HEK293 (cell line): Measurements from ENCODE around the gene TFE3.
A peak's percentile ranks its signal among the peaks of the same experiment; 100 is the strongest.

Source experiments
- ATF2 ChIP-seq: fragments of 450-650 bp; formaldehyde crosslinking; IDR thresholded peaks from 2 replicates; pipeline ENCODE4 v1.5.1; 2016; ENCODE audit warnings: missing biosample characterization, missing genetic modification characterization, low read depth
- EGR2 ChIP-seq: fragments of 450-650 bp; formaldehyde crosslinking; IDR thresholded peaks from 2 replicates; pipeline ENCODE4 v1.5.1; 2016; ENCODE audit warnings: low read depth, missing biosample characterization, missing genetic modification characterization
- GLI4 ChIP-seq: fragments of 450-650 bp; formaldehyde crosslinking; IDR thresholded peaks from 2 replicates; pipeline ENCODE4 v1.5.1; 2016; ENCODE audit warnings: missing biosample characterization, missing genetic modification characterization
- KLF16 ChIP-seq: fragments of 450-650 bp; formaldehyde crosslinking; IDR thresholded peaks from 2 replicates; pipeline ENCODE4 v1.5.1; 2017; ENCODE audit warnings: missing biosample characterization, missing genetic modification characterization
- KLF9 ChIP-seq: fragments of 450-650 bp; formaldehyde crosslinking; IDR thresholded peaks from 2 replicates; pipeline ENCODE4 v1.5.1; 2016; ENCODE audit warnings: missing biosample characterization, missing genetic modification characterization, low read depth
- PRDM2 ChIP-seq: fragments of 450-650 bp; formaldehyde crosslinking; IDR thresholded peaks from 2 replicates; pipeline ENCODE4 v1.5.1; 2016; ENCODE audit warnings: missing biosample characterization, missing genetic modification characterization, borderline replicate concordance
- RBAK ChIP-seq: fragments of 450-650 bp; formaldehyde crosslinking; IDR thresholded peaks from 2 replicates; pipeline ENCODE4 v1.5.1; 2016; ENCODE audit warnings: missing biosample characterization, missing genetic modification characterization
- SALL2 ChIP-seq: fragments of 450-650 bp; formaldehyde crosslinking; IDR thresholded peaks from 2 replicates; pipeline ENCODE4 v1.5.0; 2017; ENCODE audit warnings: missing biosample characterization, mild to moderate bottlenecking, missing genetic modification characterization, borderline replicate concordance
- SP2 ChIP-seq: fragments of 450-650 bp; formaldehyde crosslinking; IDR thresholded peaks from 2 replicates; pipeline ENCODE4 v1.5.1; 2016; ENCODE audit warnings: missing biosample characterization, missing genetic modification characterization
- ZFHX2 ChIP-seq: fragments of 450-650 bp; formaldehyde crosslinking; conservative IDR thresholded peaks from 2 replicates; pipeline ENCODE4 v1.5.1; 2016; ENCODE audit warnings: missing biosample characterization, missing genetic modification characterization
- ZFP41 ChIP-seq: fragments of 450-650 bp; formaldehyde crosslinking; IDR thresholded peaks from 2 replicates; pipeline ENCODE4 v1.5.1; 2016; ENCODE audit warnings: missing biosample characterization, missing genetic modification characterization, borderline replicate concordance
- ZNF335 ChIP-seq: fragments of 450-650 bp; formaldehyde crosslinking; conservative IDR thresholded peaks from 2 replicates; pipeline ENCODE4 v1.5.1; 2016; ENCODE audit warnings: missing biosample characterization, missing genetic modification characterization
- ZNF473 ChIP-seq: fragments of 450-650 bp; formaldehyde crosslinking; IDR thresholded peaks from 2 replicates; pipeline ENCODE4 v1.5.1; 2017; ENCODE audit warnings: missing biosample characterization, missing genetic modification characterization
- ZNF610 ChIP-seq: fragments of 450-650 bp; formaldehyde crosslinking; IDR thresholded peaks from 2 replicates; pipeline ENCODE4 v1.5.1; 2016; ENCODE audit warnings: missing biosample characterization, missing genetic modification characterization, borderline replicate concordance
- ZNF639 ChIP-seq: fragments of 450-650 bp; formaldehyde crosslinking; IDR thresholded peaks from 2 replicates; pipeline ENCODE4 v1.5.1; 2016; ENCODE audit warnings: missing biosample characterization, missing genetic modification characterization
- ZNF792 ChIP-seq: fragments of 450-650 bp; formaldehyde crosslinking; IDR thresholded peaks from 2 replicates; pipeline ENCODE4 v1.5.1; 2016; ENCODE audit warnings: missing biosample characterization, missing genetic modification characterization
- TF ChIP-seq, protein P1 (sequence below): fragments of 450-650 bp; formaldehyde crosslinking; IDR thresholded peaks from 2 replicates; pipeline ENCODE4 v1.5.1; 2016; ENCODE audit warnings: missing biosample characterization, missing genetic modification characterization
- TF ChIP-seq, protein P2 (sequence below): fragments of 450-650 bp; formaldehyde crosslinking; IDR thresholded peaks from 2 replicates; pipeline ENCODE4 v1.5.1; 2016; ENCODE audit warnings: missing biosample characterization, missing genetic modification characterization
- TF ChIP-seq, protein P3 (sequence below): fragments of 450-650 bp; formaldehyde crosslinking; optimal IDR thresholded peaks from 2 replicates; pipeline ENCODE3; 2016; ENCODE audit warnings: missing biosample characterization, mild to moderate bottlenecking, missing genetic modification characterization
- TF ChIP-seq, protein P4 (sequence below): fragments of 450-650 bp; formaldehyde crosslinking; IDR thresholded peaks from 2 replicates; pipeline ENCODE4 v1.5.1; 2016; ENCODE audit warnings: missing biosample characterization, missing genetic modification characterization

The TFE3 gene

DNA sequence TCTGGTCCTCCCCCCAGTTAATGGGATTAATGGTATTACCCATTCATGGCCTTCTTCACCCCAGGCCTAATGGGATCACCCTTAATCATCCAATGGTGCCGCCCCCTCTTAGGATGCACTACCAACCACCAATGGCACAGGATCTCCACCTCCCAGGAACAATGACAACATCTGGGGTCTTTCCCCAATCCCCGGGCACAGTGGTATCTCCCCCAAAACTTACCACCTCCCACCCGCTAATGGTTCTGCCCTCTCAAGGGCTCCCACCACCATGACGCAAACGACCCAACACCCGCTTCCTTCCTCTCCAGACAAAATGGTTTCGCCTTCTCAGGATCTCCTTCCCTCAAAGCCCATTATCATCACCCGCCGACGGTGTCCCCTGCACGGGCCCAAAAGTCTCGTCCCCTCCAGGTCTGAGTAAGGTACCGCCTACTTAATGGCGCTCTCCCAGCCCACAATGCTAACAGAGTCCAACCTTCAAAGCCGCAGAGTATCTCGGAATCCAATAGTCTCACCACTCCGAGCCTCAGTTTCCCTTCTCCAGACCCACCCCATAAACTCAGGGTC, 41.6 kb downstream of the TFE3 start (continued):
- TF ChIP-seq, protein P1, sequence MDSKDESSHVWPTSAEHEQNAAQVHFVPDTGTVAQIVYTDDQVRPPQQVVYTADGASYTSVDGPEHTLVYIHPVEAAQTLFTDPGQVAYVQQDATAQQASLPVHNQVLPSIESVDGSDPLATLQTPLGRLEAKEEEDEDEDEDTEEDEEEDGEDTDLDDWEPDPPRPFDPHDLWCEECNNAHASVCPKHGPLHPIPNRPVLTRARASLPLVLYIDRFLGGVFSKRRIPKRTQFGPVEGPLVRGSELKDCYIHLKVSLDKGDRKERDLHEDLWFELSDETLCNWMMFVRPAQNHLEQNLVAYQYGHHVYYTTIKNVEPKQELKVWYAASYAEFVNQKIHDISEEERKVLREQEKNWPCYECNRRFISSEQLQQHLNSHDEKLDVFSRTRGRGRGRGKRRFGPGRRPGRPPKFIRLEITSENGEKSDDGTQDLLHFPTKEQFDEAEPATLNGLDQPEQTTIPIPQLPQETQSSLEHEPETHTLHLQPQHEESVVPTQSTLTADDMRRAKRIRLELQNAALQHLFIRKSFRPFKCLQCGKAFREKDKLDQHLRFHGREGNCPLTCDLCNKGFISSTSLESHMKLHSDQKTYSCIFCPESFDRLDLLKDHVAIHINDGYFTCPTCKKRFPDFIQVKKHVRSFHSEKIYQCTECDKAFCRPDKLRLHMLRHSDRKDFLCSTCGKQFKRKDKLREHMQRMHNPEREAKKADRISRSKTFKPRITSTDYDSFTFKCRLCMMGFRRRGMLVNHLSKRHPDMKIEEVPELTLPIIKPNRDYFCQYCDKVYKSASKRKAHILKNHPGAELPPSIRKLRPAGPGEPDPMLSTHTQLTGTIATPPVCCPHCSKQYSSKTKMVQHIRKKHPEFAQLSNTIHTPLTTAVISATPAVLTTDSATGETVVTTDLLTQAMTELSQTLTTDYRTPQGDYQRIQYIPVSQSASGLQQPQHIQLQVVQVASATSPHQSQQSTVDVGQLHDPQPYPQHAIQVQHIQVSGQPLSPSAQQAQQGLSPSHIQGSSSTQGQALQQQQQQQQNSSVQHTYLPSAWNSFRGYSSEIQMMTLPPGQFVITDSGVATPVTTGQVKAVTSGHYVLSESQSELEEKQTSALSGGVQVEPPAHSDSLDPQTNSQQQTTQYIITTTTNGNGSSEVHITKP (tag by site-specific recombination) = peak; percentile 98
- TF ChIP-seq KLF9 (tag by site-specific recombination) (no peak), ZNF610 (tag by site-specific recombination) (peak; percentile 36; the same call in 1 of the 2 replicates), ZFHX2 (tag by site-specific recombination) (peak; percentile 44; the same call in 1 of the 2 replicates), SALL2 (tag by site-specific recombination) (no peak), ZNF335 (peak; percentile 16; the same call in 1 of the 2 replicates), EGR2 (tag by site-specific recombination) (0 out of 2 replicates have a peak, but pooled peaks have one; percentile 29), ATF2 (tag by site-specific recombination) (0 out of 2 replicates have a peak, but pooled peaks have one; percentile 12), KLF16 (tag by site-specific recombination) (0 out of 2 replicates have a peak, but pooled peaks have one; percentile 16), ZNF473 (tag by site-specific recombination) (no peak), RBAK (tag by site-specific recombination) (no peak), ZNF792 (tag by site-specific recombination) (no peak), ZNF639 (no peak), SP2 (tag by site-specific recombination) (peak; percentile 39; the same call in 1 of the 2 replicates), GLI4 (peak; percentile 38; the same call in 1 of the 2 replicates), PRDM2 (tag by site-specific recombination) (no peak), ZFP41 (tag by site-specific recombination) (no peak)
- TF ChIP-seq, protein P2, sequence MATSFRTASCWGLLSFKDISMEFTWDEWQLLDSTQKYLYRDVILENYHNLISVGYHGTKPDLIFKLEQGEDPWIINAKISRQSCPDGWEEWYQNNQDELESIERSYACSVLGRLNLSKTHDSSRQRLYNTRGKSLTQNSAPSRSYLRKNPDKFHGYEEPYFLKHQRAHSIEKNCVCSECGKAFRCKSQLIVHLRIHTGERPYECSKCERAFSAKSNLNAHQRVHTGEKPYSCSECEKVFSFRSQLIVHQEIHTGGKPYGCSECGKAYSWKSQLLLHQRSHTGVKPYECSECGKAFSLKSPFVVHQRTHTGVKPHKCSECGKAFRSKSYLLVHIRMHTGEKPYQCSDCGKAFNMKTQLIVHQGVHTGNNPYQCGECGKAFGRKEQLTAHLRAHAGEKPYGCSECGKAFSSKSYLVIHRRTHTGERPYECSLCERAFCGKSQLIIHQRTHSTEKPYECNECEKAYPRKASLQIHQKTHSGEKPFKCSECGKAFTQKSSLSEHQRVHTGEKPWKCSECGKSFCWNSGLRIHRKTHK (tag by site-specific recombination) = no peak
- TF ChIP-seq, protein P3, sequence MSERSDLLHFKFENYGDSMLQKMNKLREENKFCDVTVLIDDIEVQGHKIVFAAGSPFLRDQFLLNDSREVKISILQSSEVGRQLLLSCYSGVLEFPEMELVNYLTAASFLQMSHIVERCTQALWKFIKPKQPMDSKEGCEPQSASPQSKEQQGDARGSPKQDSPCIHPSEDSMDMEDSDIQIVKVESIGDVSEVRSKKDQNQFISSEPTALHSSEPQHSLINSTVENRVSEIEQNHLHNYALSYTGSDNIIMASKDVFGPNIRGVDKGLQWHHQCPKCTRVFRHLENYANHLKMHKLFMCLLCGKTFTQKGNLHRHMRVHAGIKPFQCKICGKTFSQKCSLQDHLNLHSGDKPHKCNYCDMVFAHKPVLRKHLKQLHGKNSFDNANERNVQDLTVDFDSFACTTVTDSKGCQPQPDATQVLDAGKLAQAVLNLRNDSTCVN (tag by site-specific recombination) = peak; percentile 12
- TF ChIP-seq, protein P4, sequence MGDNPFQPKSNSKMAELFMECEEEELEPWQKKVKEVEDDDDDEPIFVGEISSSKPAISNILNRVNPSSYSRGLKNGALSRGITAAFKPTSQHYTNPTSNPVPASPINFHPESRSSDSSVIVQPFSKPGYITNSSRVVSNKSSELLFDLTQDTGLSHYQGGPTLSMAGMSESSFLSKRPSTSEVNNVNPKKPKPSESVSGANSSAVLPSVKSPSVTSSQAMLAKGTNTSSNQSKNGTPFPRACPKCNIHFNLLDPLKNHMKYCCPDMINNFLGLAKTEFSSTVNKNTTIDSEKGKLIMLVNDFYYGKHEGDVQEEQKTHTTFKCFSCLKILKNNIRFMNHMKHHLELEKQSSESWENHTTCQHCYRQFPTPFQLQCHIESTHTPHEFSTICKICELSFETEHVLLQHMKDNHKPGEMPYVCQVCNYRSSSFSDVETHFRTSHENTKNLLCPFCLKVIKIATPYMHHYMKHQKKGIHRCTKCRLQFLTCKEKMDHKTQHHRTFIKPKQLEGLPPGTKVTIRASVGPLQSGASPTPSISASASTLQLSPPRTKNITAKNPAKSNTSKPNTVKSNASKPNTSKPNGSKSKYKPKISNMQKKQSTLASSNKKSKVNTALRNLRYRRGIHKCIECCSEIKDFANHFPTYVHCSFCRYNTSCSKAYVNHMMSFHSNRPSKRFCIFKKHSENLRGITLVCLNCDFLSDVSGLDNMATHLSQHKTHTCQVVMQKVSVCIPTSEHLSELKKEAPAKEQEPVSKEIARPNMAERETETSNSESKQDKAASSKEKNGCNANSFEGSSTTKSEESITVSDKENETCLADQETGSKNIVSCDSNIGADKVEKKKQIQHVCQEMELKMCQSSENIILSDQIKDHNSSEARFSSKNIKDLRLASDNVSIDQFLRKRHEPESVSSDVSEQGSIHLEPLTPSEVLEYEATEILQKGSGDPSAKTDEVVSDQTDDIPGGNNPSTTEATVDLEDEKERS (tag by site-specific recombination) = no peak
